Activated naive CD4-positive, alpha-beta T cell treated with Interleukin-2 at 50 U/mL for 16 hours (primary cell): ENCODE data around the gene PROSER2.

Source experiments
- DNase-seq: peaks from one replicate; pipeline ENCODE4 v3.0.0-alpha.2; 2020

The PROSER2 gene

GRCh38 chr10:11910102-11910501 lies 86.9 kb downstream of the PROSER2 start:
- no peak for DNase-seq

- no peak for DNase-seq
Measured at GRCh38 chr10:11913079-11913641, 90.0 kb downstream of the PROSER2 start.

- no peak for DNase-seq
Measured at GRCh38 chr10:11918384-11918783, 95.2 kb downstream of the PROSER2 start.

GRCh38 chr10:11919271-11919670 lies 96.1 kb downstream of the PROSER2 start:
- no peak for DNase-seq
